Smooth muscle cell of the umbilical artery (primary cell): ENCODE results near the gene PARK7. TPM values are rescaled to one million over a fixed set of nuclear protein-coding genes. Genes with fewer than 3 reads are reported as not detected.

Experiments used
- total RNA-seq: library from RNA; depleted of rRNA; stranded (reverse); fragments of >200 nt; gene quantifications from 2 replicates; pipeline ENCODE4 v1.2.3, GENCODE V29; 2014

The PARK7 gene
- 206 and 247 TPM in 2 replicates for total RNA-seq

GRCh38 chr1:7961216-7962013 is at the start of gene PARK7:
PARK7 (plus strand) TSS chr1:7961711; CDS start chr1:7962786, 1,075 bp downstream.

GRCh38 chr1:7940745-7941436 is 20.6 kb upstream of the PARK7 start, which contains the start of gene TNFRSF9:
TNFRSF9 (minus strand) TSS chr1:7940839; CDS start chr1:7939994, 845 bp downstream.

GRCh38 chr1:8026153-8026975 is 64.9 kb downstream of the PARK7 start, which contains the start of gene ERRFI1:
ERRFI1 (minus strand) TSS chr1:8026309; CDS start chr1:8015619, 10,690 bp downstream.

Other genes with a start within 250 kb of the PARK7 start
- 78.4 and 133 TPM in 2 replicates for gene VAMP3, start 190.4 kb upstream of the PARK7 start, total RNA-seq
- gene PER3, start 177.4 kb upstream of the PARK7 start, total RNA-seq: 3.0 and 4.5 TPM in 2 replicates
- gene UTS2, start 108.6 kb upstream of the PARK7 start, total RNA-seq: not detected in 2 replicates
- gene TNFRSF9, start 20.9 kb upstream of the PARK7 start, total RNA-seq: 1.2 and 2.3 TPM in 2 replicates
- gene ERRFI1, start 64.6 kb downstream of the PARK7 start, total RNA-seq: 11.9 and 65.2 TPM in 2 replicates